Fibroblast of the aortic adventitia (primary cell): ENCODE data around the gene PSMG3. TPM values are rescaled to one million over a fixed set of nuclear protein-coding genes. Genes with fewer than 3 reads are reported as not detected.
A peak's percentile ranks its signal among the peaks of the same experiment; 100 is the strongest.

Experiments
- DNase-seq: peaks from one replicate; pipeline ENCODE4 v3.0.0-alpha.2; 2010; ENCODE audit warnings: low read depth
- H3K4me3 ChIP-seq: 2 replicates; pipeline ENCODE4 v1.5.1; 2011; ENCODE audit warnings: low read depth, mild to moderate bottlenecking, control low read depth, low read length, moderate library complexity
- CTCF ChIP-seq: IDR thresholded peaks from 2 replicates; pipeline ENCODE4 v1.5.1; 2011; ENCODE audit warnings: mild to moderate bottlenecking, low read length, control low read depth, inconsistent platforms; ENCODE audit not compliant: insufficient read depth
- total RNA-seq: library from RNA; depleted of rRNA; stranded (reverse); fragments of >200 nt; gene quantifications from 2 replicates; pipeline ENCODE4 v1.2.3, GENCODE V29; 2012; ENCODE audit warnings: low replicate concordance

PSMG3 gene
- total RNA-seq, 1 donor = 20.5 TPM

DNA sequence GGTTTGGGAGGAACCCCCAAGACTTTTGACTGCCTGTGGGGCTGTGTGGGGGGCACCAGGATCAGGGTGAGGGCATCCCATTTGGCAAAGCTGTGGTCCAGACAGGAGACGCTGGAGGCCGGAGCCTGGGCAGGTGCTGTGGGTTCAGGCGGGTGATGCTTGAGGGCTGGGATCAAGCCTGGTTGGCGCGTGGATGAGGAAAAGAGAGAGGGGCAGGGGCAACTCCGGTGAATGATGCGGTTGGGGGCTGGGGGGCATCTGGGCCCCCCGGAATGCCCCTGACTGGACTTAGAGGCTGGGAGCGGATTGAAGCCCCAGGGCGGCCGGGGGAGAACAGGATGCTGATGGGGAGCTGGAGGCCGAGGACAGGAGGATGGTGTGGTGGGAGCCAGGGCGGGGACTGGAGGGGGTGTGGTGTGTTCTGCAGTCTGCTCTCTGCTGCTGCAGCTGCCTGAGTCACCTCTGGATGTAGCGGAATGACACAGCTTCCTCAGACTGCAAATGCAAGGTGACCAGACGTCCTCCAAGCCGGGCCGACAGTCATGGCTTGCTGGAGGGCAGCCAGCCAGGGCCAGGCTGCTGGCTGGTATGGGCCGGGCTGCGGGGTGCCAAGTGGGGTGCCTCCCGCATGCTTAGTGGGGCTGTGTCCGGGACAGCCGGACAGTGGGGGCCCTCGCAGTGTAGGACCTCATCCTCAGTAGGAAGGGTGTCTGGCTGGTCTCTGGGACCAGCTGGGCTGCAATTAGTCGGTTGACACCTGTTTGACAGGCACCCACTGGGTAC is 36.1 kb downstream of the PSMG3 start:
- TF ChIP-seq CTCF = no peak
- peak; percentile 77 for DNase-seq

DNA sequence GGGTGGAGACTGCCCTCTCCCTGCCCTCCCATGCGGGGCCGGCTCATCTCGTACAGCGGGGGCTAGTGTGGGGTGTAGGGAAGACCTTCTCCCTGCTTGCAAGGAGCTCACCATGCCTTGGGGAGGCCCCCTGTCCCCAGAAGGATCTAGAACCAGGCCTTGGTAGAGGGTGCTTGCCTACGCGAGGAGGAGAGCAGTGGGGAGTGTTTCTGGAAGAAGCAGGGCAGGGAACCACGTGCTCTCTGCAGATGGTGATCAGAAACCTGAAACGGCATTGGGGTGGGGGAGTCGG is 36.6 kb downstream of the PSMG3 start:
- no peak for TF ChIP-seq CTCF
- H3K4me3 ChIP-seq = peak overlapping the region; percentile 77
- no peak for DNase-seq

More for the DNA sequence above, 36.1 kb downstream of the PSMG3 start:
- H3K4me3 ChIP-seq = peak overlapping the region; percentile 77

GRCh38 chr7:1532456-1533254 is 37.2 kb downstream of the PSMG3 start:
- peak overlapping the region; percentile 77 for H3K4me3 ChIP-seq
- TF ChIP-seq CTCF = no peak
- peak; percentile 93 for DNase-seq

GRCh38 chr7:1531979-1532455 is 37.8 kb downstream of the PSMG3 start:
- no peak for TF ChIP-seq CTCF
- DNase-seq = no peak
- peak overlapping the region; percentile 77 for H3K4me3 ChIP-seq

GRCh38 chr7:1531263-1531978 is 38.4 kb downstream of the PSMG3 start:
- no peak for DNase-seq
- H3K4me3 ChIP-seq = peak overlapping the region; percentile 77
- no peak for TF ChIP-seq CTCF

DNA sequence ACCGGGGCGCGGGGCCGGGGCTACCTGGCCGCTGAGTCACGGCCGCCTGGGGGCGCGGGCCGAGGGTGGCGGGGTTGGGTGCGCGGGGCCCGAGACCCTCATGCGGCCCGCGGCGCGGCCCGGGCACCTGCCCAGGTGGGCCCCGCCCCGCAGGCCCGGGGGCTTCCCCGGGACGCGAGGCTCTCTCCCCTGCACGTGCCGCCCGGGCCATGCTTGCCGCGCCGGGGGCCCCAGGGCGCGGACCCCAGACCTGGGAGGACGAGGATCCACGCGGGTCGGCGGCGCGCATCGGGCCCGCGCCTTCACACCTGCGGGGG is 38.9 kb downstream of the PSMG3 start:
- DNase-seq = no peak
- H3K4me3 ChIP-seq = peak overlapping the region; percentile 77
- TF ChIP-seq CTCF = no peak
